MM.1S (cell line): ENCODE measurements around the gene ACYP2.

ENCODE experiments used
- DNase-seq: peaks from one replicate; pipeline ENCODE4 v3.0.0-alpha.2; 2015
- H2AFZ ChIP-seq: fragments of 300-600 bp; sonication (generic); 2 replicates; pipeline ENCODE4 v1.6.0; 2016; ENCODE audit warnings: antibody characterized with exemption, low read length
- H3F3A ChIP-seq: fragments of 300-600 bp; sonication (generic); 2 replicates; pipeline ENCODE4 v1.6.1; 2016; ENCODE audit warnings: mild to moderate bottlenecking, antibody characterized with exemption, low read length, moderate library complexity, mixed read lengths; ENCODE audit not compliant: insufficient read depth
- H3K27ac ChIP-seq: fragments of 300-600 bp; sonication (generic); 2 replicates; pipeline ENCODE4 v1.5.1; 2016; ENCODE audit warnings: mild to moderate bottlenecking, low read length
- H3K27me3 ChIP-seq: fragments of 300-600 bp; sonication (generic); replicated peaks from 2 replicates; pipeline ENCODE4 v1.6.0; 2016; ENCODE audit warnings: low read length; ENCODE audit not compliant: insufficient read depth
- H3K36me3 ChIP-seq: fragments of 300-600 bp; sonication (generic); replicated peaks from 2 replicates; pipeline ENCODE4 v1.6.1; 2016; ENCODE audit warnings: mild to moderate bottlenecking, low read length, mixed read lengths; ENCODE audit not compliant: insufficient read depth
- H3K4me1 ChIP-seq: fragments of 300-600 bp; sonication (generic); 2 replicates; pipeline ENCODE4 v1.6.1; 2016; ENCODE audit warnings: low read length, mixed read lengths
- H3K4me2 ChIP-seq: fragments of 300-600 bp; sonication (generic); 2 replicates; pipeline ENCODE4 v1.6.0; 2016; ENCODE audit warnings: low read depth, low read length
- H3K4me3 ChIP-seq: fragments of 300-600 bp; sonication (generic); 2 replicates; pipeline ENCODE4 v1.5.1; 2016; ENCODE audit warnings: low read length, mixed read lengths
- H3K79me2 ChIP-seq: fragments of 300-600 bp; sonication (generic); 2 replicates; pipeline ENCODE4 v1.6.1; 2016; ENCODE audit warnings: mixed run types, low read length, mixed read lengths
- H3K9ac ChIP-seq: fragments of 300-600 bp; sonication (generic); 2 replicates; pipeline ENCODE4 v1.6.1; 2016; ENCODE audit warnings: low read length, mixed read lengths
- H3K9me2 ChIP-seq: fragments of 300-600 bp; sonication (generic); replicated peaks from 2 replicates; pipeline ENCODE4 v1.6.1; 2016; ENCODE audit warnings: mild to moderate bottlenecking, low read length, mixed read lengths; ENCODE audit not compliant: insufficient read depth
- H3K9me3 ChIP-seq: fragments of 300-600 bp; sonication (generic); replicated peaks from 2 replicates; pipeline ENCODE4 v1.6.1; 2016; ENCODE audit warnings: mild to moderate bottlenecking, low read length, mixed read lengths; ENCODE audit not compliant: insufficient read depth
- H4K20me1 ChIP-seq: fragments of 300-600 bp; sonication (generic); 2 replicates; pipeline ENCODE4 v1.6.1; 2016; ENCODE audit warnings: mild to moderate bottlenecking, low read length, moderate library complexity, mixed read lengths; ENCODE audit not compliant: insufficient read depth
- CTCF ChIP-seq: fragments of 300-600 bp; sonication (generic); IDR thresholded peaks from 2 replicates; pipeline ENCODE4 v1.5.1; 2016; ENCODE audit warnings: antibody characterized with exemption, low read length, mixed read lengths
- EZH2 ChIP-seq: fragments of 300-600 bp; sonication (generic); optimal IDR thresholded peaks from 2 replicates; pipeline ENCODE3; 2017; ENCODE audit warnings: low read depth, mild to moderate bottlenecking, antibody characterized with exemption, low read length, mixed read lengths
- EZH2phosphoT487 ChIP-seq: fragments of 300-600 bp; sonication (generic); IDR thresholded peaks from 2 replicates; pipeline ENCODE4 v1.6.1; 2018; ENCODE audit warnings: antibody characterized with exemption, low read length

ACYP2 gene

GRCh38 chr2:54310961-54311360 is 195.5 kb downstream of the ACYP2 start:
- Histone ChIP-seq H3K4me3 (no peak overlapping the region), H3K27me3 (no peaks in the 10 kb centered on the region), H4K20me1 (no peaks in the 10 kb centered on the region), H3K4me2 (peak overlapping the region; percentile 2; the same call in 1 of the 2 replicates), H3K9ac (no peak overlapping the region), H3K27ac (no peak overlapping the region), H3K9me3 (no peaks in the 10 kb centered on the region), H3F3A (no peaks in the 10 kb centered on the region), H3K4me1 (no peaks in the 10 kb centered on the region; the same call in 1 of the 2 replicates), H3K9me2 (no peaks in the 10 kb centered on the region), H3K36me3 (no peaks in the 10 kb centered on the region), H3K79me2 (no peaks in the 10 kb centered on the region), H2AFZ (no peak overlapping the region)
- TF ChIP-seq EZH2, result no peak
- no peak for TF ChIP-seq CTCF
- no peak for TF ChIP-seq EZH2phosphoT487
- DNase-seq, result peak; percentile 27

- H3K36me3 ChIP-seq, result no peaks in the 10 kb centered on the region
Observed at GRCh38 chr2:54313147-54313546, 197.7 kb downstream of the ACYP2 start.

GRCh38 chr2:54317973-54318372 is 202.6 kb downstream of the ACYP2 start:
- no peak overlapping the region for H2AFZ ChIP-seq
- no peaks in the 10 kb centered on the region for H3K9me2 ChIP-seq
- no peaks in the 10 kb centered on the region for H3K36me3 ChIP-seq
- H3K27me3 ChIP-seq, result no peaks in the 10 kb centered on the region
- no peaks in the 10 kb centered on the region for H3K4me1 ChIP-seq
- no peak overlapping the region for H3K9ac ChIP-seq
- H3K4me3 ChIP-seq, result no peak overlapping the region
- no peak for TF ChIP-seq EZH2
- no peak for TF ChIP-seq EZH2phosphoT487
- no peak for TF ChIP-seq CTCF
- H3K9me3 ChIP-seq, result no peaks in the 10 kb centered on the region
- no peaks in the 10 kb centered on the region for H4K20me1 ChIP-seq
- no peak overlapping the region for H3K4me2 ChIP-seq
- no peak for DNase-seq
- H3K27ac ChIP-seq, result no peak overlapping the region
- H3F3A ChIP-seq, result no peaks in the 10 kb centered on the region
- no peaks in the 10 kb centered on the region for H3K79me2 ChIP-seq

More at GRCh38 chr2:54313147-54313546, 197.7 kb downstream of the ACYP2 start:
- no peak for DNase-seq
- Histone ChIP-seq H3K9me3 (no peaks in the 10 kb centered on the region), H3K9me2 (no peaks in the 10 kb centered on the region), H3K4me3 (no peak overlapping the region), H2AFZ (no peak overlapping the region), H3K4me2 (no peak overlapping the region), H4K20me1 (no peaks in the 10 kb centered on the region), H3F3A (no peaks in the 10 kb centered on the region), H3K27ac (no peak overlapping the region), H3K4me1 (no peaks in the 10 kb centered on the region; the same call in 1 of the 2 replicates), H3K79me2 (no peaks in the 10 kb centered on the region), H3K9ac (no peak overlapping the region), H3K27me3 (no peaks in the 10 kb centered on the region)
- TF ChIP-seq EZH2, result no peak
- TF ChIP-seq EZH2phosphoT487, result no peak
- TF ChIP-seq CTCF, result no peak
